ENCODE measurements around the gene NT5DC2.

Gene NT5DC2

DNA sequence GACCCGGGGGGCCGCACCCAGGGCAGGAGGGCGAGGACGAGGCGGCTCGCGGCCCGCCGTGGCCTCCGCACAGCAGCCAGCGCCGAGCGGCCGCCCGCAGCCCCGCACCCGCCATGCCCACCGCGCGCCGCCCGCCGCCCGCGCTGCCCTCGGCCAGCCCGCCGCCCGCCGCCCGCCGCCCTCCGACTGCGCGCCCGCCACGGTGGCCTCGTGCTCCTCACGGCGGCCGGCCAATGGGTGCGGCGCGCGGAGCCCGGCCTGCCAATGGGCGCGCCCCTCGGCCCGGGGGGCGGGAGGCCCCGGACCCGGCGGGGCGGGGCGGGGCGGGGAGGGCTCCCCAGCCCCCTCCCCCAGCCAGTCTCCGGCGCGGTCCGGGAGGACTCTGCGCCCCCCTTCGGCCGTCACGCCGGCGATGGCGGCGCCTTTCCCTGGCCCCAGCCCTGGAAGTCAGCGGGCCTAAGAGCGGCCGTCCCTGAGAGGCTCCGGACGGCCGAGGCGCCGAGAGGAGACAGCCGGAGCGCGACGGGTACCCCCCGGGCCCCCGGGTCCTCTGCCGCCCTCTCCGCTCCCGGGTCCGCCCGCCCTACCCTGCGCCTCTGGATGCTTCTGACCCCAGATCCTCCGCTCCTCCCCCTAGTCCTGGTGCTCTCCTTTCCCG is at the start of gene NT5DC2:
Gene NT5DC2, minus strand, starts transcription at position 235 of the 658 bp plus-strand sequence. Its CDS starts 120 bp downstream, at position 115.
- DNase-seq = peak; percentile 73

DNA sequence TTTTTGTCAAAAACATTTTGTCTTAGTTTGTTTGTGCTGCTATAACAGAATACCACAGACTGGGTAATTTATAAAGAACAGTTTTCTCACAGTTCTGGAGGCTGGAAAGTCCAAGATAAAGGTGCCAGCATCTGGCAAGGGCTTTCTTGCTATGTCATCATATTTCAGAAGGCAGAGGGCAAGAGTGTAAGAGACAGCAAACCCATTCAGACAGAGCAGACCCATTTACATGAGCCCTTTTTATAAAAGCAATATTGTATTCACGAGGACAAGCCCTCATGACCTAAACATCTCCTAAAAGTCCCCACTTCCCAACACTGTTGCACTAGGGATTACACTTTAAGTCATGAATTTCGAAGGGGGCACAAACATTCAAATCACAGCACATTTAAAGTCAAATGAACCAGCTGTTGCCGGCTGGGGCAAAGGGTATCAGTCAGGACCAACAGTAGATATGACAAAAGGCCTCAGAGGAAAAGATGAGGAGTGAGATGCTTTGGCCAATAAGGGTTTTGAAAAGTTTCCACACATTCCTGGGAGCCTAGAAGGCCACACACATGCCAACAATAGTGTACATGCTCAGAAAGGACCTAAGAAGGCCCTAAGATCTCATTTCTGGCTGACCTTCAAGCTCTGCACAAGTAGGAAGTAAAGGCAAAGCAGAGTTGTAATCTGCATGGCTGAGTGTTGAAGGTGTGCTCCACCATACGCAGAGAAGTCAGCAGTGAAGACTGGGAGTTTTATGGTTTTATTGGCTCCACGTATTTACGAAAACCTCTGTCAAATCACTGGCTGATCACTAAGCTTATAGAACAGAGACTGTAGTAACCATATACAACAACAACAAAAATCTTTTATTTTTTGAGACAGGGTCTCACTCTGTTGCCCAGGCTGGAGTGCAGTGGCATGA is 40.7 kb upstream of the NT5DC2 start:
- no peak for DNase-seq

DNA sequence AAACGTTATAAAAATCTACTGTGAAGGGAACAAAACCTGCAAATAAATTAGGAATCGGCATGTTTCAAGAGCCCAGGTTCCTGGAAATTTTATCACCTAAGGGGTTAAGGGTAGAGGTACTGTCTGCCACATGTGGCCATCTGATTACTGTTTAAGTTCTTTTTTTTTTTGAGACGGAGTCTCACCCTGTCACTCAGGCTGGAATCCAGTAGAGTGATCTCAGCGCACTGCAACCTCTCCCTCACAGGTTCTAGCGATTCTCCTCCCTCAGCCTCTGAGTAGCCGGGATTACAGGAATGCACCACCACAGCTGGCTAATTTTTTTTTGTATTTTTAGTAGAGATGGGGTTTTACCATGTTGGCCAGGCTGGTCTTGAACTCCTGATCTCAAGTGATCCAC is 38.6 kb upstream of the NT5DC2 start:
- DNase-seq = no peak

DNA sequence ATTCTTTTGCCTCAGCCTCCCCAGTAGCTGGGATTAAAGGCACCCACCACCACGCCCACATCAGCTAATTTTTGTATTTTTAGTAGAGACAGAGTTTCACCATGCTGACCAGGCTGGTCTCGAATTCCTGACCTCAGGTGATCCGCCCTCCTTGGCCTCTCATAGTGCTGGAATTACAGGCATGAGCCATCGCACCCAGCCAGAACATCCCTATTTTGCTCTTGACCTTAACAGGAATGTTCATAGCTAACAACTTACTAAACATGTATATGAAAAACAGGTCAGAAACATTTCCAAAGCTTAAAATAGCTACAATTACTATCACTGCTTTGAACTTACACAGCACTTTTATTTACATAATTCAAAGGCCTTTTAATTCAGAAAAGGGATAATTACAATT is 36.4 kb upstream of the NT5DC2 start:
- no peak for DNase-seq

DNA sequence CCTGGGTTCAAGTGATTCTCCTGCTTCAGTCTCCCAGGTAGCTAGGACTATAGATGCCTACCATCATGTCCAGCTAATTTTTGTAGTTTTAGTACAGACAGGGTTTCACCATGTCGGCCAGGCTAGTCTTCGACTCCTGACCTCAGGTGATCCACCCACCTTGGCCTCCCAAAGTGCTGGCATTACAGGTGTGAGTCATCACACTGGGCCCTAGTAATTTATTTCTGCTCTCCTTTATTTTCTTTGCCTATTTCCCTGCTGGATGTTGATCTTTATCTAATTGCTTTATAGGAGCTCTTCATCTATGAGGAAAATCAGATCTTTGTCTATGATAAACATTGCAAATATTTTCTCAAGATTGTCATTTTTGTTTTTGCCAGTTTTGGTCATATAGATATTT is 34.4 kb upstream of the NT5DC2 start:
- no peak for DNase-seq

DNA sequence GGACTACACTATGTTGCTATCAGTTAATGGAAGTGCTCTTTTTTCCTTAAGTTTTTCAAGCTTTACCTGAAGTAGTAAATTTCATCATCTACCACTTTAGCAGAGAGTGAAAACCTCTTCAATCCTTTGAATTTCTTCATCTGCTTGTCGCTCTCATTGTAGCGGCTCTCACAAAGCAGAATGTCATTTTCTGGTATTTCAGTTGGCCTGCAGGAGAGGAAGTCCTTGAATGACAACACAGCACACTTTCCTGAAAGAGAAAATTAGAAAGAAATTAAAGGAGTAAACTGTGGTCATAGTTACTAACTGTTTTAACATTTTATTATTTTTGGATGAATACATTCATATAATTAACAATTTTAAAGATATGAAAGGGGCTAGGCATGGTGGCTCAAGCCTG is 30.3 kb upstream of the NT5DC2 start:
- no peak for DNase-seq

DNA sequence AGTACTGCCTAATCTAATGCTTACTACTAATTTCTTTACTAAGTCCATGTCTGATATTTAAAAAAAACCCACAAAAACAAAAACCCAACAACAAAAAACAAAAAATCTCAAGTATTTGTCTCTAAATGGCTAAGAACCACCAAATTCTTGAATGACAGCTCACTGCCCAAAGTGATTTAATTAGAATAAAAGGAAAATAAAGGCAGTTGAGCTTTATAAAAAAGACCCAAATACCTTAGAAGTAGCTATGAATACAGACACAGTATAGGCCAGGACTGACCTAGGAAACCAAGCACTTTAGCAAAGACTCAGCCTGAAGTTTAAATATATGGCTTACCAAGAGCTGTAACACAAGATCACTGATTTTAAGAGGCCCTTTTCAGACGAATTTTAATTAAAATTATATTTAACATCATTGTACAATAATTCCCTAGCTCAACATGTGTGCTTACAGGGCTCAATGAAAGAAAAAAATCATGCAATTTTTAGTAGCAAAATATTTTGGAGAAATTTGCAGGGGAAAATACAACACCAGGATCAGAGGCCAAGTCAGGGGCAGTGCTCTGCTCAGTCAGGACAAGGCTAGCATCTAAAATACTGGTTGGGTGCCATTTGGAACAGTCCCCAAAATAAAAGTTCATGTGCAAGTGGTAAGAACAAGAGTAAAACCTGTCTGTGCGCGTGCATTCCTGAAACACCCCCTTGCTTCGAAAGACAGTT is 27.5 kb upstream of the NT5DC2 start:
- no peak for DNase-seq

DNA sequence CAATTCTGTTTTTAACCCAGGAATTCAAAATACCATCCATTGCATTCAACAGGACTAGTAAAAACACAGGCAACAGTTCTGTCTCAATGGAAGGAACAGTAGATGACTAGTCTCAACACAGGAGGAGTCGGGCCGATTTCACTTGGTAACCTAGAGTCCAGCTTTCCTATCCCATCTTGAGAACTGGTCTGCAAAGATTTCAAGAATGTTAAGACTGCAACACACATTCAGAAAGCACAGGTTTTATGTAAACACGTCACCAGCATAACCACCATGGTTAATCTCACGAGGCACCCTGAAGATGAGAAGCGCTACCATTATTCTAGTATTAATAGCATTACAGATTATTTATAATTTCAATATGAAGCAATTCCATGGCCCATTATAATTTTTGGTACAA is 24.8 kb upstream of the NT5DC2 start:
- no peak for DNase-seq

DNA sequence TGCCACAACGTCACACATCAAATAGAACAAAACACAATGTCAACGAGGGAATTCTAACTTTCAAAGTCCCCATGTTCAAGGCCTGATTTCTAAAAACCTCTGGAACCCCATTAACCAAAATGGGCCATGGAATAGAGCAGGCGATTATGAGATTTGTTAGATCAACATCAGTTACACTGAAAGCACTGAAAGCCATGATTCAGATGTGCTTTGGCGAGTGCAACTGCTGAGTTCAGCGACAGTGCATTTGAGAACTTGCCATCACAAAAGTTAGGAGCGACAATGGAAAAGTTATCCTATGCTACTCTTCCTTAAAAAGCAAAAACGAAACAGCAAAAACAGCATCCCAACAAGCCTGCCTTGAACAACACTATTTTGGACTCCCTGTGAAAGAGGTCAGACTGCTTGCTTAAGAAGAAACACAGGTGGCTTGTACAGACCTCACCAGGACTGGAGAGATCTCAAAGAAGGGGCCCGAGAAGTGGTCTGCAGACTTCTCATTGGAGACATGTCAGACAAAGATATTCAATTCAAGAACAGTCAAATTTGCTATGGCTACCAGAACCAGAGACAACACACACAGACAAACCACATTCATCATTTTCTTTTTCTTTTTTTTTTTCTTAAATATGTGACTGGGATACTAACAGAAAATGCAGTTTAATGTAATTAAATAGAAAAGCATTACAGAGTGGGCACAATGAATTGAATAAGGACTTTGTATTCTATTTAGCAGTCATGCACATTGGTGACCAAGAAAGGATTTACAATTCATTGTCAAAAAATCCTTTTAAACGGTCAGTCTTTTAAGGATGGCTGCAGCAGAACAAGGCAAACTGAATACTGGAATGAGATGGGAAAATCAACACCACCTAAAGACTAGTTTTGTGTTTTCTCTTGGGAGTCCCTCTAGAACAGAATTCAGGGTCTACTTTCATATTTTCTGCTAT is 23.6 kb upstream of the NT5DC2 start:
- DNase-seq = no peak

DNA sequence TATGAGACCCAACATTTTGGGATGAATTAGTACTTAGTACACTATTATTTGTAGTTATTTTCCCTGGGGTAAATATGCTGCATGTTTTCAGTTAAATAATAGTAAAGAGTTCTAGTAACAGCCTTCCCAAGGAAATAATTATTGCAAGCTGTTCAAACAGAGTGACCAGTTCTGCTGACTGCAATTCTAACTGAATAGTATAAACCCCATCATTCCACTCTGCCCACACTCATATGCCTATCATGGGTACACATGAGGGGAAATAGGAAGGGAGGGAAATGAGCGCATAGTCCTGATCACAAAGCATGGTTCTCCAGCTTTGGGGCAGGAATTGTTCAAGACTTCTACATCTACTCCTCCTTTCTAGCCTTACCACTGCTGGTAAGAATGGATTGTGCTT is 21.4 kb upstream of the NT5DC2 start:
- DNase-seq = no peak

DNA sequence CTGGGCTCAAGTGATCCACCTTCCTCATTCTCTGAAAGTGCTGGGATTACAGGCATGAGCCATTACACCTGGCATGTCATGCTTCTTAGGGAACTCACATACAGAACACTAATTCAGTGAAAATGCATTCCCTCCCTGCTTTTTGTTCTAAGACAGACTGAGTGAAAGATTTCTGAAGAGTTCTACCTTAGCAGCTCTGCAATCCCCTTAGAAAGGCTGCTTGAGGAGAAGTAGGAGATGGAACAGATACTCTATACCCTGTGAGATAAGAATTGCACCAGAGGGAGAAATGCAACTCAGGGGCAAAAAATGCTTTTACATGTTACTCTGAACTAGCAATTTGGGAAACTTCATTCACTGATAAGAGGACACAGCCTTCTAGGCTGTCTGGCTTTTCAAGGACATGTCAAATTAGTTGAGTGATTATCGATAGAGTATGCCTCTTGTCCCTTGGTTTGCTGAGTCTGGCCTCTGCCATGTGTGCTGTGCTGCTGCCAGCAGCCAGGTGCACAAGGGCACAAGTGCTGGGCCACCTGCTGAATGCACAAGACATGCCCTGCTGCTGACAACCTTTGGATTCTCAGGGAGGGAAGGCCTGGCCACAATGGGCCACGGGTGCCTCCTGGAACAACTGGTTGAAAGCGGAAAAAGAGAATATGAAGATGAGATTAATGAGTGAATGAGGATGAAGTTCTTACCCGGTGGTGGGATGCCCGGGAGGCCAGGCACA is 20.5 kb upstream of the NT5DC2 start:
- no peak for DNase-seq

DNA sequence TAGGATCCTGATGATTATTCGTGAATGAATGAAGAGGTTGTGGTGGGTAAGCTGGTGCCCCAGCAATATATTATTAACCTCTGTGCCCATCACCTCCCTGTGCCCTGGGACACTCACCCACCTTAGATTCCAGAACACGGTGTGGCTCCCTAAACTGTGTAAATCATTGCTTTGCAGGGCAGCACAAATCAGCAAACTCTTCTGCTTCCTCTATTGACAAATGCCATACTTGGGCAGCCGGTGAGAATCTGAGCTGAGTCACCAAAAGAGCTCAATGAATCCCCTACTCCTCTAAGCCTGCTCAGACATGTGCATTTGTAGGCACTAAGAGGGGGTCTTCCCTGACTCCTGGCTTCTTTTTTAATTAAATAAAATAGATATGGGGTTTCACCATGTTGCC is 18.4 kb upstream of the NT5DC2 start:
- no peak for DNase-seq

DNA sequence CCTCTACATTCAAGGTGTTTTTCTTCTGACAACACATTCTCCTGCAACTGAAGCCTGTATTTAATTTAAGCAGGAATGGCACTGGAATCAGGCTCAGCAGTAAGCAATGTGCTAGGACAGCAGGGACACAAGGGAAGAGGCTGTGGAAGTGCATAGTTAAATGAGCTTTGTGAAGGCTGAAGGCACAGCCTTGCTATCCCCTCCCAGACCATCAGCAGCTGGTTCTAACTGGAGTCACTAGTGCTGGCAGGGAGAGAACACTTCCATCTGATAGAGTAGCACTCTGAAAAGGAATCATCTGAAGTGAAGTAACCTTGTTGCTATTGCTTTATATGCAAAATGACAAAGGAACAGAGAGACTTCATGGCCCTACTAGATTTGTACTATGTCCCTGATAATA is 17.5 kb upstream of the NT5DC2 start:
- no peak for DNase-seq

DNA sequence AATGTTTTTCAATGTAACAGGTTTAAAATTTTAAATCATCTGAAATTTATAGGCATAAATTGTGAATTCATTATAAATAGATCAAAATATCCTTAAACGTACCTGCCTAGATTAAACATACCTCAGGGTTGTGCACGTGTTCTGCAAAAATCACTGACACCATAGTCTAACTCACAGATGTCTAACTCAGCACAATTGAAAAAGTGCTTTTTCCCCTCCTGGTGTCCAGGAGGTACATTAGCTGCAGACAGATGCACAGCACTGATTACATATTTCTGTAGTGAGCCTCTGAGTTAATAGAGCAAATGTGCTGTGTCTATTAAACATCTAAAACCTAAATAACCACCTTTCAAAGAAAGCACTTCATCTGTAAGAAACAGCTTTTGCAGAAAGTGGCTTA is 13.5 kb upstream of the NT5DC2 start:
- DNase-seq = no peak

DNA sequence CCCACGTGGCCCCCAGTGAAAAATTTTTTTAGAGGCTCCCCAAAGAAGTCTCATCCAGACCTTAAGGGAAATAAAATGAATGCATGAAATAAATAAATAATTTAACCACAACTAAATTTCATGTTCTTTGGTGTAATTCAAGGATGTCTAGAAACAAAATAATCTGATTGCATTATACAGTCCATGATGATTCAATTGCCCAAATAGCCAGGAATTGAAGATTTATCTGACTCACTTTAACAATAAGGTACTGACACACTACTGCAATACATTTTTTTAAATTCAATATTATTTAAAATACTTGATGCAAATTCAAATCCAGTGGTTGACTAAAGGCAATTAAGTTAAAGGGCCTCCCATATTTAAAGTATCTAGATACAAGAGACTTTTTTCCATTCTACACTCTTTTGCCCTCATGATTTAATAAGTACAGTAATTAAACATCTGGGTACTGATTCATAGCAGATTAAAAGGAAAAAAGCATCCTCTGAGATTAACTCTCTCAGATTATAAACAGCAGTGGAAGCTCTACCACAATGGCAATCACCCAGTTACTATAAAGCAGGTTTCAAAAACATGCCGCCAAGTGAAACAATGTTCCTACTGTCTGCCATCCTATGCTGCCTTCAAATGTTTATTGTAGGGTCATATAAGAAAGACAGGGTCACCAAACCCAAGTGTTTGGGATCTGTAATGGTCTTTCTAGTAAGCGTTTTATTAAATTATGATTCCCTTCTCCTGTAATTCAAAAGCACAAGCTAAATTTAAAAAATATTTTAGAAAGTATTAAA is 12.6 kb upstream of the NT5DC2 start:
- no peak for DNase-seq

DNA sequence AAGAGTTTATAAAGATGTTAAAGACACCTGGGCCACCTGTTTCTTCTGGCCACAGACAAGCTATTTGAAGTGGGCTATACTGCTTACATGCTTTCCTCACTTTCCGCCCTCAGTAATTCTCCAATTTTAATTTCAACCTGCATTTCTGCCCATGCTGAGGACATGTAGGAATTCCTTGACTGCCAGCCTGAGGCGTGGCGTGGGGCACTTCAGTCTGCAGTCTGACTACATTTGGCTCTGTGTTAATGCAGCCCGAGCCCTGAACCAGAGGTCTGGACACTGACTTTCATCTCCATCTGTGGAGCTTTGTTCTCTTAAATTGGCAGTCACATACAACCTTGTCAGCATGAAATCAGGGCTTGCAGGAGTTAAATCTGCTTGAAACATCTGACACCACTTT is 11.3 kb upstream of the NT5DC2 start:
- no peak for DNase-seq

DNA sequence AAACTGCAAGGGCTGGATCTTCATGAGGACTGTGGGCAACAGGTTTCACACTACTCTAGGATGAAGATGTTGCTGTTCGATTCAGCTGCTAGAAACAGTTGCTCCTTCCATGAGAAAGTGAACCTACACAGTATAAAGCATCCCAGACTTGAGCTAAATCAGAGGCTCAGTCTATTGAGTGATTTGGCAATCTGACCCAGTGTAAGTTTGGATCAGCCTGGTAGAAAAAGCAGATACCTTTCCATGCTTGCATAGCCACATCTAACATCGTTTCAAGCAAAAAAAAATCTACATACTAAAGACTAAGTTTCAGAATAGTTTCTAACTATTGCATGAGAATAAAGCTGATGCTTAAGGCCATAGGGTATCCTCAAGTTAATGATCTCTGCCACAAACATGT is 7.4 kb upstream of the NT5DC2 start:
- no peak for DNase-seq

DNA sequence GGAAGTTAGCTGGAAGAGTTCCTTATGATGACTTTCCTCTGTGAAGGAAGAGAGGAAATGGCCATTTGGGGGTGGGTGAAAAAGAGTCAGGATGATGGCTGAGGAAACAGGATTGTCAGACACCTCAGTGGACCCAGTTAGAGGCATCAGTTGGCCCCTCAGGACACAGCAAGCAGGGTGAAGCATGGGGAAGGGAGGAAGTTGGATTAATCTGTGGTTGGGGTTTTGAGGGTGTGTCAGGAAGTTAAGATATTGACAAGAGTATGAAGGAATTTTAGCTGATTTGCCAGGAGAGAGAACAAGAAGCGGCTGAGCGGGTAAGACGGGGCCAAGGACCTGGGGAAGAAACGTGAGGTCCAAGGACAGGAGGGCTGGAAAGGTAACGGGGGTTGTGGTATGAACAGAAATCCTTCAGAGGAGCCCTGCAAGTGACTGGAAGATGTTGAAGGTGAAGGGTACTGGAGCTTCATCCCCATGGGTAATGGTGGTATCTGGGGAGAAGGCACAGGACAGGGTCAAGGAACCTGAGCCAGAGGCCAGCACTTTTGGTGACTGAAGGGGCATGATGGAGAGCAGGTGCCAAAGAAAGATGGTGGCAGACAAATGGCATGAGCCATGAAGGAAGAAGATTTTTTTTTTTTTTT is 5.5 kb upstream of the NT5DC2 start:
- DNase-seq = no peak

DNA sequence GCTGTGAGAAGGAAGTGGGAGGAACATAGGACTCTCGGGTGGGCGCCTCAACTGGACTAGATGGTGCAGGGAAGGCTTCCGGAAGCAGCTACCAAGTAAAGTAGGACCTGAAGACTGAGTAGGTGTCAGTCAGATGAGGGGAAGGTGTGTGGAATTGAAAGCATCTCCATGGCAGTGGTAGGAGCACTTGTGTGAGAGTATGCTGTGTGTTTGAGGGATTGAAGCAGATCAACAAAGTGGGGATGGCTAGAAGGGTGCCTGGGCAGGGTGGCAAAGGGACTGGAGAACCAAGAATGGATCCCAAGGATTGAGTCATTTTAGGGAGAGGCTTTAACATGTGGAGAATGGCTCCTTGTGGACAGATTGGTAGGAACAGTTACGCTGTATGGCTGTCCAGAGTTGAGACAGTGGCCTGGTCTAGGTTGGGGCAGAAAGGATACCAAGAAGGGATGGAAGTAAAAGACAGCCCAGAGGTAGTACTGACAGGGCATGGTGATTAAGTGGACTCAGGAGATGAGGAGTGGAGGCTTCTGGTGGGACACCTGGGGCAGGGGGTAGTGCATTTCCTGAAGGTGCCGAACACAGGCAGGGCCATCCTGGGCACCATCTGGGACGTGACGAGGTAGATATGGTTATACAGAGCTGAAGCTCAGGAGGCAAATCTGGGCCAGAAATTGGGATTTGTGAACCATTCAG is 4.2 kb upstream of the NT5DC2 start:
- no peak for DNase-seq

DNA sequence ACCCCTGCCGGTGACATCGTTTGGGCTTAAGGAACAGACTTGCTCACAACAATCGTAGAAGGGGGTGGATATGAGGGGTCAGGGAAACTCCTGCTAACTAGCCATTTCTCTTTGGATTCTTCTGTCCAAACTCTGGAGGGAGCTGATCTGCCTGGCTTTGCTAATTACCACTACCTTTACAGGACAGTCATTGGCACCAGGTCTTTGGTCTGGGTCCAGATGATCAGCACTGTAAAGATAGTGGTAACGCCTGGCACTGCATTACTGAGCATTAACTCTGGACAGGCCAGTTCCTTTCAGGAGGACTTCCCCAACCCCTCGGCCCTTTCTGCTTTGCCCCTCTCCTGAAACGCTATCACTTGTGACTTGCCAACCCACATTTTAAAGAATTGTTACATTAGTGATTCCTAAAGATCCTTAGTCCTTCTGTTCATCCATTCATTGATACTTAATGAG is 3.5 kb upstream of the NT5DC2 start:
- DNase-seq = peak; percentile 11
